Jurkat, Clone E6-1 (cell line): Measurements from ENCODE around the gene RAB11FIP5.
"Not testable (repeated sequence)": the region's sequence is repeated elsewhere in the genome, so short reads cannot be mapped to it uniquely, and the experiment has no call there.

ENCODE experiments used
- DNase-seq: peaks from one replicate; pipeline ENCODE4 v3.0.0-alpha.2; 2011; ENCODE audit warnings: low read depth, low spot score
- H3K4me3 ChIP-seq: 2 replicates; pipeline ENCODE4 v1.5.1; 2011; ENCODE audit warnings: mild to moderate bottlenecking, low read length, control low read depth, moderate library complexity

RAB11FIP5 gene

DNA sequence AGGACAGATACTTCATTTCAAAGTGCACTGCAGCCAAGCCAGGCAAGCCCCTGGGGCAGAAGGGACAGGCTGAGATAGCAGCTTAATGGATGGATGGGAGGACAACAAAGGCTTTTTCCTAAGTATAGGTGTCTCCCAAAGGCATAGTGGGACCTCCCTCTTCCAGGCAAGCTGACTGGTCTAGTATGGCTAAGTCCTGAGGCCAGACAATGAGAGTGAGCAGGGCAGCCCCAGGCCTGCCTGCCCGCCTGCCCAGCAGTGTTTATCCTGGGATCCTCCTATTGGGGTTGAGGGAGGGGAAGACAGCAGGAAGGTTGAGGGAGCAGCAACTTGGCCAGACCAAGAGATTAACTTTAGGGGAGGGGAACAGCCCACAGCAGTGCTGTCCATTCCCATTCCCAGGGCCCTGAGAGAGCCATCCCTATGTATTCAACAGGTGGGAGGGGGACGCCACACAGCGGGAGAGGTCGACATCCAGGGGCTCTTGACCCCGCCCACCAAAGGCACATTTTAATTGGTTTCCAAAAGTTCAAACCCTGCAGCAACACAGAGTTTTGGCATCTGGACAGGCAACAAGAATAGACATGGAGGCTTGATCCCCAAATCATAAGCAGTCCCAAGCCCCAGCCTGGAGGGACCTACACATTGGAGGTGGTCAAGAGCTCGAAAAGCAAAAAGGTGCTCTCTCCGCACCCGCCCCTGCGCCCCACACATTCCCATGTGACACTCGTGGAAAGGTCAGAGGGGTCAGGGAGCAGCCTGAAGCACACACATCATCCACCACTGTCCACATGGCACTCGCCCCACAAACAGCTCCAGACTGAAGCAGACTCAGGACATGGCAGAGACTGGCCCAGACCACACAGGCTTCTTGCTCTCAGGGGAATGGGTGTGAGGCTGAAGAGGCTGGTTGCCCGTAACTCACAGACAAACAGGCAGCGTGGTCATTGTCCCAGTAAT, 38.4 kb downstream of the RAB11FIP5 start:
- no peak overlapping the region for H3K4me3 ChIP-seq
- no peak for DNase-seq

DNA sequence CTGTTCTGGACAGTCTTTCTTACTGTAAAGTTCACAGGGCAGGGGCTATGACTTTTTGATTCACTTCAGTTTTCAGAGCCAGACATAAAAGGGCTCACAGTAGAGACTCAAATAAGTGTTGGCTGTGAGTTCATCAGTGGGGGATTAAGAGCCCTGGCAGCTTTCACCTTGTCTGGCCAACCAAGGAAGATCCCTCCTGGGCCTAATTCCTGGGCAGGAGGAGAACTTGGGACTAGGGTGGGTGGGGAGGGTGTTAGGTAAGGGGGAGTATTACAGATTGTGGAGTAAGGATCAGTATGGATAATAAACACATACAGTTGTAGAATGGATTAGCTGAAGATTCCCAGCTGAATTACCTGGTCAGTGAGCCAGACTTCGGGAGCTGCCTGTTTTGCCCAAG, 40.3 kb downstream of the RAB11FIP5 start:
- no peak overlapping the region for H3K4me3 ChIP-seq
- DNase-seq, result no peak

DNA sequence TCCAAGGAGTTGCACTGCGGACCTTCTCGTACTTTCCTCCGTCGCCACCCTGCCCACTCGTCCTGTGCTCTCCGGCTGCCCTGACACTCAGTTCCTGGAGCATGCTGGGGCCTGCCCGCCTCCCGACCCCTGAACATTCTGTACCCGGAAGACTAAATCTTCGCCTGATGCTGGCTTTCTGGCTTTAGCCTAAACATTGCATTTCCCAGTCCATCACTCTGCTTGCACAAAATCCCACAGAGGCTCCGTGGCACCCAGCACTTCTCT, 40.7 kb downstream of the RAB11FIP5 start:
- H3K4me3 ChIP-seq, result peak overlapping the region; percentile 75
- DNase-seq, result no peak

DNA sequence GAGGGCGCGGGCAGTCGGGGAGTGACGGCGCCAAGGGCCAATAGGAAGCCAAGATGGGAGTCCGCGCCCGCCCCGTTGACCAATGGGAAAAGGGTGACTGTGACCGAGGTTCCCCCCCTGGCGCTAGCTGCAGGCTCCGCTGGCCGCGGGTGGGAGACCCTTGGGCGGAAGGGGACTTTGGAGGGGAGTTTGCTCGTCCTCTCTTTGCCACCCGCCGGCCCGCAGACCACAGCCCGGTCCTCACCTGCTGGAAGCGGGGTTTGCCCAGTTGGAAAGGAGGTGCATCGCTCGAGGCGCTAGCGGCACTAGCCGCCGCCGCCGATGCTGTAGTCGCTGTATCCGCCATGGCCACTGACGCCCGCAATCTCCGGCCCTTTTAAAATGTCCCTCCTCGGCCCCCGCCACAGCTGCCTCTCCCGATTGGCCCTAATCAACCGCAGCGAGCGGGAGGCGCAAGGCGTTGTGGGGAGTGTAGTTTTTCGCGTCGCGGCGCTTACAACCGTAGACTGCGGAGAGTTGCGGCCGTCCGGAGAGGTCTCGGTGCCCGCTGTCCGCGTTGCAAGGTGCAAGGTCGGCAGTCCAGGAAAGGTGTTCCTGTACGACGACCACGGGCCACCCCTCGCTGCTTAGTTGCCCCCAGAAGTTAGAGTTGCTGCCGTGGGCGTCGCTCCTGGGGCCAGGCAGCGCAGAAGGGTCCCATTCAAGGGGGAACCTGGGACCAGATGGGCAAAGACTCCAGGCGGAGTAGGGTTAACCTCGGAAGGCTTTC, 41.2 kb downstream of the RAB11FIP5 start, which contains the start of gene SFXN5:
SFXN5 (minus strand) TSS at position 353 of the 769 bp plus-strand sequence; CDS start at position 346, 7 bp downstream.
- peak; percentile 83 for DNase-seq

DNA sequence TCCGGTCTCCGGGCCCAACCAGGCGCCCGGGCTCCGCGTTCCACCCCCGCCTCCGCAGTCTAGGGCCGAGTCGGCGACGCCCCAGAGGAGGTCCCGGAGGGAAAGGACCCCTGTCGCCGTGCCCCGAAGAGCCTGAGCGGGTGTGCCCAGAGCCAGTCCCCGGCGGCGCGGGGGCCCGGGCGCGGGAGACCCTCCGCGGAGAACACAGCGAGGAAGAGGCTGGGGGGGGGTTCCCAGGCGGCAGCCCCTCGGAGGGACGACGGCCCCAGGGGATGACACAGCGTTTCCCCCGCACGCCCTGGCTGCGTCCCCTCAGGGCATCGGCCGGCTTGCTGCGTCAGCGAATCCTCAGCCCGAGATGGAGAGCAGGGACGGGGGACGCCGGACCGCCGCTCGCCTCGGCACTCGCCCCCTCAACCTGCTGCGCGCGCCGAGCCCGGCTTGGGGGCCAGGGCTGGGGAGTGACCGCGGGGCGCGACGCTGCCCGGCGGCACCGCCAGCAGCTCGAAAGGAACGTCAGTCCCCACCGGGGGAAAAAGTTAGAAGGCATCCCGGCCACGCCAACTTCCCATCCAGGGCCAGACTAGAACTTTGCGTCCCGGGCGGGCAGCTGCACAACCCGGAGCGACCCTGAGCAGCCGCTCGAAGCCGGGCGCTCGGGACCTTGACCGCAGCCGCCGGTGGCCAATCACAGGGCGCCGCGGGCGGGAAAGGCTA, 41.9 kb downstream of the RAB11FIP5 start:
- H3K4me3 ChIP-seq, result peak overlapping the region; percentile 75
- no peak for DNase-seq

More for the DNA sequence above, 41.2 kb downstream of the RAB11FIP5 start, which contains the start of gene SFXN5:
- H3K4me3 ChIP-seq, result peak within 1 kb of the TSS; percentile 75

DNA sequence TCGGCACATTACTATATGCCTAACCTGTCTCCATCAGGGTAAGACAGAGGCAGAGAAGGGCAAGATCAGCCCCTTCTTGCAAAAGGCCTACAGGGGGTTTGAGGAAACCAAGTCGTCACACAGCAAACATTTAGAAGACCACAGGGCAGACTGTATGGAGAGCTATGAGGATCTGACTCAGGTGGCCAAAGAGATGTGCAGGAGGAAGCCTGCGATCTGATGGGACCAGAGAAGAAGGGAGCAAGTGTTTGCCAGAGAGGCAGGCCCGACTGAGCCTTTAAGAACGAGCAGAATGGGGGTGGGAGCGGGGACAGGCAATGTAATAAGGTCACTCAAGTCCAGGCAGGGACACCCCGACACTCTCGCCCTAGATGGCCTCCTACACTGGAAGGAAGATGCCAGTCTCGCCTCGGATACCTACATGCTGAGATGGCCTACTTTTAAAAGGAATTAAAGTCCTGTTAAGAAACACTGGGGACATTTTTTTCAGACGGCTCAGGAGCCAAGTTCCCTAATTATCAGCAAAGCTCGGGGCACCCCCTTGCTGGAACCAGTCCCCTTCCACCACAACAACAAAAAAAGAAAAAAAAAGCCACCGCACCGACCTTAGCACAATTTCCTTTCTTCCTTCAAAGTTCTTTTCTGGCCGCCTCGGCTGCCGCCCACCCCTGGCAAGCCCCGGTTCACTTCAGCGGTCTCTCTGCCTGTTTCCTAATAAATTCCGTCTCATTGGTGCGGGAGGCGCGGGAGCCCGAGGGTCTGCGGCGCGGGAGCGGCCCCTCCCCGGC, 42.7 kb downstream of the RAB11FIP5 start:
- no peak for DNase-seq
- peak overlapping the region; percentile 75 for H3K4me3 ChIP-seq

DNA sequence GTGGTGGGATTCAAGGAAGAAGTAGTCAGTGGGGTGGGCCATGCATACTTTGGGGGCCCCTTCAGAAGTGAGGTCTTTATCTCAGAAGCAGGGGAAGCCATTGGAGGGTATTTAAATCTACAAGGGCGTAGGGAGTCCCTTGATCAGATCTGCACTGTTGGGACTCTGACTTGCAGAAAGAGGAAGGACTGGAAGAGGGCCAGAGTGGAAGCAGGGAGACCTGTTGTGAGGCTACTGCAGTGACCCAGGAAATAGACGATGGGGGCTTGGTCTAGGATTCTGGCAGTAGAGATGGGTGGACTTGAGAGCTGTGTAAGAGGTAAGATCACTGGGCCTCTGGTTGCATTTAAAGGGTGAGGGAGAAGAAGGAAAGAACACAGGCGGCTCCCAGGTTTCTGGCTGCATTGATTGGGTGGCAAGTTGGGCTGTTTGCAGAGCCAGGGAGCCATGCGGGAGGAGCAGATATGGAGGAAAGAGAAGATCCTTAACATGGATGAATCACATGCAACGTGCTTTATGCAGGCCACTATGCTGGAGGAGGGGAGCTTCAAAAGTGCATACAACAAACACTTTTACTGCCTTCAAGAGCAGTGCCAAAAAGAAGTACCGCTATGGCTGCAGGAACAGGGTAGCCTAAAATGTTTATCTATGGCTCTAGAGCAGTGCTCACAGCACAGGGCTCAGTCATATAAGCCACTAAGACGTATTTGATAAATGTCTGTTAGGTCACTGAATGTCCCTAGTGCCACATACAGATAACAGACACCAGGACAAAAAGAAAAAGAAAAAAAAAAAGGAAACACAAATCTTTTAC, 43.5 kb downstream of the RAB11FIP5 start:
- DNase-seq, result no peak
- peak overlapping the region; percentile 75 for H3K4me3 ChIP-seq

DNA sequence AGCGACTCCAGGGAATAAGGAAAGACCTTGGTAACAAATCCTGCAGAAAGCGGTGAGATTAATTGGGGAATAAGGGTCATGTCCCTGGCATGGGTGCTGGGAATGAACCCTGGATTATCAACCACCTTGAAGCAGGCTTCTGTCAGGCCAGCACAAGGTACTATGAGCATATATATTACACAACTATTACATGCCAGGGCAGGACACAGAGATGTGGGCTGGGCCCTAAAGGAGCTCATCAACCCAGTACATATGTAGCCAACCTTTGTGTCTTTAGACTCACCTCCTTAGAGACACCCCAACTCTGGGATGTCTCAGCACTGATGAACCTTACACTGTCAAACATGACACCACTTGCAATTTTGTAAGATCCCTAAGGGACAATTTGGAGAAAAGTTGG, 44.6 kb downstream of the RAB11FIP5 start:
- no peak for DNase-seq
- H3K4me3 ChIP-seq, result no peak overlapping the region

DNA sequence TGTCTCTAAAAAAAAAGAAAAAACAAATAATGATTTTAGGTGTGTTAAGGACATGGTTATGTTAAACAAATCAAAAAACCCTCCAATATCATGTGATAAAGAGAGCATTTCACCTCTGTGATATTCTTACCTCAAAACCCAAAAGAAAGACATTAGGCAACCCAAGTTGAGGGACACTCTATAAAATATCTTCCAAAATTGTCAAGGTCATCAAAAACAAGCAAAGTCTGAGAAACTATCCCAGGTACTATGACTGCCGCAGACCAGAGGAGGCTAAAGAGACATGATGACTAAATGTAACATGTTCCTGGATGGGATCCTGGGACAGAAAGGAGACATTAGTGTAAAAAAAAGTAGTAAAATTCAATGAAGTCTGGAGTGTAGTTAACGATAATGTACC, 45.7 kb downstream of the RAB11FIP5 start:
- DNase-seq, result no peak
- no peak overlapping the region for H3K4me3 ChIP-seq

DNA sequence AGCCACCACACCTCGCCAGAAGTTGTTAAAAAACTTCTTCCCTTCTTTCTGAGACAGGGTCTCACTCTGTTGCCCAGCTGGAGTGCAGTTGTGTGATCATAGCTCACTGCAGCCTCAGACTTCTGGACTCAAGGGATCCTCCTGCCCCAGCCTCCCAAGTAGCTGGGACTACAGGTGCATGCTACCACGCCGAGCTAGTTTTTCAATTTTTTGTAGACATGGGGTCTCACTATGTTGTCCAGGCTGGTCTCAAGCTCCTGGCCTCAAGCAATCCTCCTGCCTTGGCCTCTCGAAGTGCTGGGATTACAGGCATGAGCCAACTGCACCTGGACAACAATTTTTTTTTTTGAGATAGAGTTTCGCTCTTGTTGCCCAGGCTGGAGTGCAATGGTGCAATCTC, 47.7 kb downstream of the RAB11FIP5 start:
- H3K4me3 ChIP-seq, DNase-seq: not testable (repeated sequence)

DNA sequence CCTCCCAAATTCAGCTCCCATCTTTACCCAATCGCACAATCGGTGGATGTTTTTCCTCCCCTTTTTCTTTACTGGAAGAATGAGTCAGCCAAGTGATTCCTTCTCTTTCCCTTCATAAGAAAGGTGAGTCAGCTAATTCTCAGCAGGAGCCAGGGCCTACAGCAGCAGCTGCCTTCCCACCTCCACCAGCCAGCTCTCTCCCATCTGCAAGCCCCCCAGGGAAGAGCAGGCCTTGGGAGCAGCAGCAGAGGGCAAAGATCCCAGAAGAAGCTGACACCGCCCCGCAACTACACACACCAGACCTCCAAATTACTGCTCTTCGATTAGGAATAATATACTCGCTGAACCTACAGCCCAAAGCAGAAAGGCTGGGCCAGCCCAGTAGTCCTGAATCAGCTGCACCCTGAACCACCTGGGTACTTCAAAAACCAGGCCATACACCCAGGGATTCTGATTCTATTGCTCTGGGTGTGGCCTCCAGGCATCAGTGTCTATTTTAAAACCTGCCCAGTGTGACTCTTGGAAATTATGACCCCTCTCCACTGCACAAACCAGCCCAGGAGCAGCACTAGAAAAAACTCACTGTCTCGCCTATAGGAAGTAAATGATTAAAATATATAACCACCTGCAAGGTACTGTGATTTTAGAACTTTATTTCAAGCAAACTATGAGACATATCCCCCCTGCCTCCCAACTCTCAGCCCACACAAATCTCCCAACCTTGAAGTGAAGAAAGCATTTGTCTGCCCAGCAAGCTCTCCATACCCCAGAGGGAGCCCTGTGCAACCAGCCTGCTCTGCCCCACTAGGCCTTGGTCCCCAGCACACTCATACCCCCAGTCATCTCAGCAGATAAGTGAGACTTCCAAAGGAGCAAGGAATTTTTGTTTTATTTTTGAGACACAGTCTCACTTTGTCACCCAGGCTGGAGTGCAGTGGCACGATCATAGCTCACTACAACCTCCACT, 48.6 kb downstream of the RAB11FIP5 start:
- H3K4me3 ChIP-seq, result no peak overlapping the region
- DNase-seq, result no peak

DNA sequence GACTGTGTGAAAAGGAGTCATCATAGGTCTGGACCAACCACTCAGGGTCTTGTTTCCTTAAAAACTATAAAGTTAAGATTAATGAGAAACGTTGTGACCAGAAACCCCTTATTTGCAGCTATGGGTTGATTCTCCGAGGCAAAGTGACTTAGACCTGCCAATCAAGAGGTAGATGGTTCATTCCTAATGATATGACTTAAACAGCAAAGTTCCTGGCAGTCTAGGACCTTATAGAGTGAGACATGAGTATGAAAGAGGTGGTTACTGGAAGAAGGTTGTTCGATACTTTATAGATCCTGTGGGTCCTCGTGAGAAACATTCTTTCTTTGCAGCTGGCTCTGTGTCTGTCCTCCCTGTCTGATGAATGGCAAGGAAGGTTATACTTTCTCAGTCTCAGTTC, 49.3 kb downstream of the RAB11FIP5 start:
- no peak overlapping the region for H3K4me3 ChIP-seq
- DNase-seq, result no peak

DNA sequence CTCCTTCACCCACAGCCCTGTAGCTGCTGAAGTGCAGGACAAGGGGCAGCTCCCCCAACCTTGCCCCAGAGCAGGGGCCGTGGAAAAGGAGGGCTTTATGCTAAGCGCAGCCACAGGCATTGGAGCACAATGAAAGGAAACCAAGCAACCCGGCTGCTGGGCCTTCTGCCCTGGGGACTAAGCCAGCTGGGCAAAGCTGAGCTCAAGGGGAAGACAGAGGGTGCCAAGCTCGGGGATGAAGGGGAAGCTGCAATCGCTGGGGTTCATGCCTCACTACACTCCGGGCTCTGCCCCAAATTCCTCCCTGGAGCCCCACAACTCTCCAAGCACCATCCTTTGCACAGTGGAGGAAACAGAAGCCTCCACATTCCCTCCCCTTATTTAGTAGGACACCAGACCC, 53.6 kb downstream of the RAB11FIP5 start:
- no peak overlapping the region for H3K4me3 ChIP-seq
- DNase-seq, result no peak

DNA sequence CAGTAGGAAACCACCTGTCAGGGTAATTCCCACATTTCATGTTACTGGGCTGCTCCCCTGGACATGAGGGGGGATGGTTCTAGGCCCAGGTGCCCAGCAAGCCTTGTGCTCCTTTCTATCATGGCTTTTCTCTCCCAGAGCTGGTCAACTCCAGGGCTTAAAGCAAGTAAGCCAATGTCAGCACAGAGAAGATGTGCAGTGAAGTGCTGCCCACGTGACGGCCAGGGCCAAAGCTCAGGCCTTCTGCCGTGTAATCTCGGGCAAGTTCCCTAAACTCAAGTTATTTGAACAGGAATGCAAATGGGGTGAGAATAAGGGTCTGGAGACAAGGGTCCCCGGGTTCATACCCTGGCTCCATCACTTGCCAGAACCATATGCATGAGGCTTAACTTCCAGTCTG, 57.8 kb downstream of the RAB11FIP5 start:
- no peak overlapping the region for H3K4me3 ChIP-seq
- no peak for DNase-seq

DNA sequence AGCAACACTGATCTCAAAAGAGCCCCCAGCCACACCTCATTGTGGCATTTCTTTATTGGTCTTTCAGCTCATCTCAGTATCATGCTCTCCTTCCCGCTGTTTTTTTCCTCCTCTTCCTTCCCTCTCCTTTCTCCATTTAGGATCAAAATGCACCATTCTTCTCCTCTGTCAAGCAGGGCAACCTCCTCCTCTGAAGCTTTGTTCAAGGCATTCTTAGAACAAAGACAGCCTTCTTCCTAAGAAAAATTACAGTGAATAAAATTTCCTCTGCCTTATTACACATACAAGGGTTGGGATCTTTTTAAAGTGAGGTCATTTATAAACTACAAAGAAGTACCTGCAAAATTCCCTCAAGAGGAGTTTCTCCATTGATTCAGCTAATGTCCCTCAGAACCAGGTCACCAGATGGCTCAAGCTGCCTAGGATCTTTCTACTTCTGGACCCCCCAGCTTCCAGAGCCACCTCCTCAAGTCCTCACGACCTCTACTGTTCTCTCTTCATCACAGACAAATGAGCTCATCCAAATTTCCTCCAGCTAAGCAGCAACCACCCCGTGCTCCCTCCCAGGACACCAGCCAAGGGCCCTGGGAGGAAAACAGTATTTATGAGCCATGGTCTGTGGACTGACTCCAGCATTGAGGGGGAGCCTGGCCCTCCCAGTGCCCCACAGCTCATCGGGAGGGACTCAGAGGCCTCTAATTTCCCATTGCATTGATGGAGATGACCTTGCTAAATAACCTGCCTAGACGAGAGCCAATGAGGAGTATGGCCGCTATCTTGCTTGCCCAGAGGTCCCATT, 59.2 kb downstream of the RAB11FIP5 start:
- DNase-seq, result no peak
- H3K4me3 ChIP-seq, result no peak overlapping the region

DNA sequence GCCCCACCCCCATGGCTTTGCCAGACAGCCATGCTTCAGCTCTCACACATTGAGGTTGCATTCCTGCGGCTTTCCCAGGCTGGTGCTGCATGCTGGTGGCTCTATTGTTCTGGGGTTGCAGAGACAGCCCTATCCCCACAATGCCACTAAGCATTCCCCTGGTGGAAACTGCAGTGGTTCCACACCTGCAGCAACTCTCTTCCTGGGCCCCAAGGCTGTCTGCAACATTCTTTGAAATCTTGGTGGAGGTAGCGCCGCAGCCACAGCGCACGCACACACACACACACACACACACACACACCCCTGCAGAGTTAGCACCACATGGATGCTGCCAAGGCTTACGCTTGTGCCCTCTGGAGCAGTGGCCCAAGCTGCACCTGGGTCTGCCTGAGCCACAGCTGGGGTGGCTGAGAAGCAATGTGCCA, 62.6 kb downstream of the RAB11FIP5 start:
- peak; percentile 60 for DNase-seq

More for the DNA sequence above, 62.6 kb downstream of the RAB11FIP5 start:
- H3K4me3 ChIP-seq, result no peak overlapping the region
